H1 (cell line): Measurements from ENCODE around the gene EFCAB6. TPM values are rescaled to one million over a fixed set of nuclear protein-coding genes. Genes with fewer than 3 reads are reported as not detected.

Experiments used
- ATF3 ChIP-seq: IDR thresholded peaks from 2 replicates; pipeline ENCODE4 v1.6.1; 2011; ENCODE audit warnings: low read depth, mild to moderate bottlenecking, low read length; ENCODE audit not compliant: insufficient read depth
- CHD2 ChIP-seq: IDR thresholded peaks from 2 replicates; pipeline ENCODE4 v1.6.1; 2012; ENCODE audit warnings: low read length, improper control_type of control experiment
- EGR1 ChIP-seq: IDR thresholded peaks from 2 replicates; pipeline ENCODE4 v1.6.1; 2011; ENCODE audit warnings: low read depth, low read length, borderline replicate concordance
- JUND ChIP-seq: IDR thresholded peaks from 2 replicates; pipeline ENCODE4 v1.6.1; 2011; ENCODE audit warnings: mild to moderate bottlenecking, improper control_type of control experiment, low read length
- RAD21 ChIP-seq, 2 experiments: IDR thresholded peaks in 1 of 2; conservative IDR thresholded peaks in 1 of 2; 2 replicates each; pipeline ENCODE4 v1.6.1; 2011; ENCODE audit warnings: low read depth in 2 of 2, low read length in 2 of 2, improper control_type of control experiment in 1 of 2, inconsistent platforms in 1 of 2, mild to moderate bottlenecking in 1 of 2, moderate library complexity in 1 of 2
- SIN3A ChIP-seq, 2 experiments: IDR thresholded peaks in 1 of 2; conservative IDR thresholded peaks in 1 of 2; 2 replicates each; pipeline ENCODE4 v1.6.1; 2011 to 2012; ENCODE audit warnings: low read length in 2 of 2, improper control_type of control experiment in 1 of 2, low read depth in 1 of 2, mild to moderate bottlenecking in 1 of 2
- SIRT6 ChIP-seq: IDR thresholded peaks from one replicate; pipeline ENCODE4 v1.7.1; 2012; ENCODE audit warnings: low read length, inconsistent platforms
- polyA plus RNA-seq, 7 experiments: library from polyadenylated mRNA; depleted of rRNA in 3 of 7; stranded (reverse) in 5 of 7; unstranded in 2 of 7; fragments of >200 nt in 5 of 7; fragments of 200-250 nt in 2 of 7; gene quantifications; 1 replicate in 5 of 7; 2 replicates in 1 of 7; 4 replicates in 1 of 7; pipeline versions ENCODE4 v1.2.1 to v1.2.3, GENCODE V29; 2011 to 2013; ENCODE audit warnings: missing spikeins in 2 of 7, mixed read lengths in 2 of 7
- total RNA-seq: library from RNA; stranded (reverse); fragmentation: NEBNext Ultra II Directional; extraction: Animal tissue kit (Norgen Biotek cat#: 25700); gene quantifications from 2 replicates; pipeline ENCODE4 v1.2.1, GENCODE V29; 2021

Gene EFCAB6
- total and polyA plus RNA-seq, 2 of the 8 experiments (the other 6 are each of a cell fraction or from before 2014, with no cell fraction given), result 0.32 to 1.7 TPM

- TF ChIP-seq RAD21 (IDR thresholded peaks at IDR 0.05 in 1 of 2, conservative IDR thresholded peaks at IDR 0.05 in 1 of 2; ENCODE audit: low read depth in 2 of 2, low read length in 2 of 2) (no peak), SIRT6 (no peak), ATF3 (no peak), JUND (no peak), EGR1 (no peak), SIN3A (conservative IDR thresholded peaks at IDR 0.05 in 1 of 2, IDR thresholded peaks at IDR 0.05 in 1 of 2; ENCODE audit: low read depth in 1 of 2, low read length in 2 of 2) (no peak), CHD2 (no peak)
Measured at GRCh38 chr22:43837666-43838065, 25.6 kb upstream of the EFCAB6 start (continued).
